SK-N-MC (cell line): ENCODE data around the gene NRIP3.

Experiments
- DNase-seq: peaks from one replicate; pipeline ENCODE4 v3.0.0-alpha.2; 2011; ENCODE audit warnings: low read depth, low spot score
- H3K27ac ChIP-seq: fragments of 200-600 bp; sonication (generic); 2 replicates; pipeline ENCODE4 v1.5.1; 2016; ENCODE audit warnings: mixed run types
- H3K36me3 ChIP-seq: fragments of 200-600 bp; sonication (generic); 2 replicates; pipeline ENCODE4 v1.6.1; 2017; ENCODE audit warnings: antibody characterized with exemption, low read length, mixed read lengths; ENCODE audit not compliant: insufficient read depth
- H3K4me3 ChIP-seq: fragments of 200-600 bp; sonication (generic); 2 replicates; pipeline ENCODE4 v1.5.1; 2016
- H3K9ac ChIP-seq: fragments of 200-600 bp; sonication (generic); 2 replicates; pipeline ENCODE4 v1.8.0; 2017; ENCODE audit warnings: mixed run types, mixed read lengths; ENCODE audit not compliant: insufficient read length
- H3K9me3 ChIP-seq: fragments of 200-600 bp; sonication (generic); 2 replicates; pipeline ENCODE4 v1.6.1; 2017; ENCODE audit warnings: low read depth, mild to moderate bottlenecking, antibody characterized with exemption, low read length, moderate library complexity, mixed read lengths
- EZH2 ChIP-seq: fragments of 200-600 bp; sonication (generic); IDR thresholded peaks from one replicate; pipeline ENCODE4 v1.6.1; 2017; ENCODE audit warnings: antibody characterized with exemption
- FOXP2 ChIP-seq: optimal IDR thresholded peaks from 2 replicates; pipeline ENCODE3; 2011; ENCODE audit warnings: mild to moderate bottlenecking, moderate library complexity; ENCODE audit not compliant: insufficient read depth; ENCODE audit errors: extremely low read length, control extremely low read depth
- POLR2AphosphoS5 ChIP-seq: IDR thresholded peaks from 2 replicates; pipeline ENCODE4 v1.6.1; 2012; ENCODE audit warnings: mild to moderate bottlenecking, low read depth, low read length, borderline replicate concordance

Gene NRIP3

GRCh38 chr11:8973121-8973520 lies 30.7 kb downstream of the NRIP3 start:
- no peak overlapping the region for H3K27ac ChIP-seq
- no peaks in the 10 kb centered on the region for H3K36me3 ChIP-seq
- DNase-seq, result no peak
- no peak for TF ChIP-seq POLR2AphosphoS5
- TF ChIP-seq EZH2, result no peak
- TF ChIP-seq FOXP2, result no peak
- no peak overlapping the region for H3K9ac ChIP-seq
- H3K9me3 ChIP-seq, result no peaks in the 10 kb centered on the region
- H3K4me3 ChIP-seq, result no peak overlapping the region

- no peak for DNase-seq
- Histone ChIP-seq H3K4me3 (0 out of 2 replicates have a peak overlapping the region, but pooled peaks have one; percentile 1), H3K9ac (no peak overlapping the region), H3K9me3 (no peaks in the 10 kb centered on the region), H3K27ac (no peak overlapping the region), H3K36me3 (no peaks in the 10 kb centered on the region)
- TF ChIP-seq FOXP2 (no peak), POLR2AphosphoS5 (no peak), EZH2 (no peak)
Observed at GRCh38 chr11:8971924-8972316, 31.9 kb downstream of the NRIP3 start.

- no peaks in the 10 kb centered on the region for H3K36me3 ChIP-seq
- 0 out of 2 replicates have a peak overlapping the region, but pooled peaks have one; percentile 1 for H3K4me3 ChIP-seq
- H3K9me3 ChIP-seq, result no peaks in the 10 kb centered on the region
- DNase-seq, result no peak
- H3K27ac ChIP-seq, result no peak overlapping the region
- no peak for TF ChIP-seq POLR2AphosphoS5
- TF ChIP-seq FOXP2, result no peak
- TF ChIP-seq EZH2, result no peak
- peak overlapping the region; percentile 23 for H3K9ac ChIP-seq
Observed at GRCh38 chr11:8971196-8971923, 32.4 kb downstream of the NRIP3 start.

- H3K4me3 ChIP-seq, result no peak overlapping the region
- TF ChIP-seq EZH2 (no peak), FOXP2 (no peak), POLR2AphosphoS5 (no peak)
Observed at GRCh38 chr11:8967184-8967583, 36.6 kb downstream of the NRIP3 start.

GRCh38 chr11:8964324-8965320 lies 39.2 kb downstream of the NRIP3 start, which contains the start of gene TMEM9B:
Gene TMEM9B, minus strand, starts transcription at chr11:8964442. Its CDS starts 129 bp downstream, at chr11:8964313.
- Histone ChIP-seq H3K9ac (peak within 1 kb of the TSS; percentile 79), H3K4me3 (peak within 1 kb of the TSS; percentile 87), H3K9me3 (no peaks in the 10 kb centered on the region), H3K36me3 (no peaks in the 10 kb centered on the region), H3K27ac (no peak within 1 kb of the TSS)
- DNase-seq, result no peak
- no peak for TF ChIP-seq FOXP2
- no peak for TF ChIP-seq EZH2
- peak; percentile 76 for TF ChIP-seq POLR2AphosphoS5

More at GRCh38 chr11:8967184-8967583, 36.6 kb downstream of the NRIP3 start:
- no peaks in the 10 kb centered on the region for H3K9me3 ChIP-seq
- no peaks in the 10 kb centered on the region for H3K36me3 ChIP-seq
- DNase-seq, result no peak
- no peak overlapping the region for H3K9ac ChIP-seq
- H3K27ac ChIP-seq, result no peak overlapping the region

GRCh38 chr11:8963569-8964323 lies 40.1 kb downstream of the NRIP3 start:
- no peak overlapping the region for H3K27ac ChIP-seq
- no peaks in the 10 kb centered on the region for H3K36me3 ChIP-seq
- H3K9me3 ChIP-seq, result no peaks in the 10 kb centered on the region
- peak overlapping the region; percentile 87 for H3K4me3 ChIP-seq
- no peak for DNase-seq
- TF ChIP-seq EZH2 (no peak), POLR2AphosphoS5 (no peak), FOXP2 (no peak)
- H3K9ac ChIP-seq, result peak overlapping the region; percentile 79

- no peak for DNase-seq
- Histone ChIP-seq H3K9me3 (no peaks in the 10 kb centered on the region), H3K4me3 (no peak overlapping the region), H3K9ac (no peak overlapping the region), H3K27ac (no peak overlapping the region), H3K36me3 (no peaks in the 10 kb centered on the region)
- TF ChIP-seq POLR2AphosphoS5, result no peak
- TF ChIP-seq EZH2, result no peak
- TF ChIP-seq FOXP2, result no peak
Observed at GRCh38 chr11:8962841-8963240, 41.0 kb downstream of the NRIP3 start.

GRCh38 chr11:8961401-8961800 lies 42.4 kb downstream of the NRIP3 start:
- Histone ChIP-seq H3K4me3 (no peak overlapping the region), H3K9ac (no peak overlapping the region), H3K9me3 (no peaks in the 10 kb centered on the region), H3K27ac (no peak overlapping the region), H3K36me3 (no peaks in the 10 kb centered on the region)
- TF ChIP-seq POLR2AphosphoS5 (no peak), FOXP2 (no peak), EZH2 (no peak)
- no peak for DNase-seq
